Measurements from ENCODE around the gene FBLIM1.

The FBLIM1 gene

GRCh38 chr1:15727866-15728534, 30.6 kb upstream of the FBLIM1 start:
- no peak for TF ChIP-seq CTCF (IDR thresholded peaks at IDR 0.05; ENCODE audit: low read depth, low read length, missing control alignments)
- in situ Hi-C loops (cut with HindIII; ENCODE audit: low pct_ligation_motif_present, low sequenced_read_pairs), result no loop called here
- no peak overlapping the region for H3K27ac ChIP-seq
- H3K27me3 ChIP-seq (replicated peaks), result no peaks in the 10 kb centered on the region
- H3K4me3 ChIP-seq (ENCODE audit: low read depth, low read length), result no peak overlapping the region
- peaks cover 53% of the 10 kb centered on the region for H3K36me3 ChIP-seq (replicated peaks)
- no peak for DNase-seq

GRCh38 chr1:15728937-15729657, 29.5 kb upstream of the FBLIM1 start:
- Histone ChIP-seq H3K27ac (no peak overlapping the region), H3K4me3 (ENCODE audit: low read depth, low read length) (no peak overlapping the region), H3K36me3 (replicated peaks) (peaks cover 62% of the 10 kb centered on the region), H3K27me3 (replicated peaks) (no peaks in the 10 kb centered on the region)
- no peak for DNase-seq
- TF ChIP-seq CTCF (IDR thresholded peaks at IDR 0.05; ENCODE audit: low read depth, low read length, missing control alignments), result no peak
- in situ Hi-C loops (cut with HindIII; ENCODE audit: low pct_ligation_motif_present, low sequenced_read_pairs), result no loop called here

GRCh38 chr1:15730423-15730822, 28.2 kb upstream of the FBLIM1 start:
- H3K36me3 ChIP-seq (replicated peaks), result peaks cover 67% of the 10 kb centered on the region
- in situ Hi-C loops (cut with HindIII; ENCODE audit: low pct_ligation_motif_present, low sequenced_read_pairs), result no loop called here

GRCh38 chr1:15730936-15731335, 27.7 kb upstream of the FBLIM1 start:
- in situ Hi-C loops (cut with HindIII; ENCODE audit: low pct_ligation_motif_present, low sequenced_read_pairs), result no loop called here

More at GRCh38 chr1:15730423-15730822, 28.2 kb upstream of the FBLIM1 start:
- TF ChIP-seq CTCF (IDR thresholded peaks at IDR 0.05; ENCODE audit: low read depth, low read length, missing control alignments), result no peak
- no peak overlapping the region for H3K4me3 ChIP-seq (ENCODE audit: low read depth, low read length)
- no peaks in the 10 kb centered on the region for H3K27me3 ChIP-seq (replicated peaks)
- DNase-seq, result no peak
- H3K27ac ChIP-seq, result no peak overlapping the region

GRCh38 chr1:15731735-15732685, 26.6 kb upstream of the FBLIM1 start:
- no peak overlapping the region for H3K27ac ChIP-seq
- peaks cover 62% of the 10 kb centered on the region for H3K36me3 ChIP-seq (replicated peaks)
- no peak overlapping the region for H3K4me3 ChIP-seq (ENCODE audit: low read depth, low read length)
- H3K27me3 ChIP-seq (replicated peaks), result no peaks in the 10 kb centered on the region
- TF ChIP-seq CTCF (IDR thresholded peaks at IDR 0.05; ENCODE audit: low read depth, low read length, missing control alignments), result no peak
- DNase-seq, result no peak
- in situ Hi-C loops (cut with HindIII; ENCODE audit: low pct_ligation_motif_present, low sequenced_read_pairs), result no loop called here

More at GRCh38 chr1:15730936-15731335, 27.7 kb upstream of the FBLIM1 start:
- Histone ChIP-seq H3K4me3 (ENCODE audit: low read depth, low read length) (no peak overlapping the region), H3K27me3 (replicated peaks) (no peaks in the 10 kb centered on the region), H3K36me3 (replicated peaks) (peaks cover 67% of the 10 kb centered on the region), H3K27ac (no peak overlapping the region)
- TF ChIP-seq CTCF (IDR thresholded peaks at IDR 0.05; ENCODE audit: low read depth, low read length, missing control alignments), result no peak
- DNase-seq, result no peak
